Pancreas (tissue), 10 donors: ENCODE measurements around the gene GAB1. TPM values are rescaled to one million over a fixed set of nuclear protein-coding genes. Genes with fewer than 3 reads are reported as not detected.

ENCODE experiments used
- ATAC-seq, 4 donors: fragments of 200-7000 bp; cut with Tn5 transposase; one replicate each; pipeline versions ENCODE4 v1.8.0 to v1.9.1; 2020; ENCODE audit warnings: mild to moderate bottlenecking in 4 of 4, moderate library complexity in 4 of 4
- DNase-seq, 6 donors: peaks; one replicate each; pipeline ENCODE4 v3.0.0-alpha.2; 2020
- FAIRE-seq: peaks from 2 replicates; lab custom pipeline; 2012; peaks lifted over from hg19 to GRCh38; lab: Jason Lieb, UNC
- H3K27ac ChIP-seq, 4 donors: fragments of 200-600 bp; sonication (generic); 1 replicate in 3 of 4; 2 replicates in 1 of 4; pipeline versions ENCODE4 v1.5.0 to v1.8.0; 2020
- H3K27me3 ChIP-seq, 4 donors: fragments of 200-600 bp; one replicate each; pipeline ENCODE4 v1.8.0; 2021
- H3K36me3 ChIP-seq, 3 donors: fragments of 200-600 bp; sonication (generic) in 1 of 3; one replicate each; pipeline versions ENCODE4 v1.5.0 to v1.8.0; 2020 to 2021
- H3K4me1 ChIP-seq, 3 donors: fragments of 200-600 bp; one replicate each; pipeline ENCODE4 v1.8.0; 2021
- H3K4me3 ChIP-seq, 4 donors: fragments of 200-600 bp; sonication (generic) in 2 of 4; one replicate each; pipeline versions ENCODE4 v1.5.0 to v1.8.0; 2020 to 2021
- H3K9me3 ChIP-seq, 4 donors: fragments of 200-600 bp; one replicate each; pipeline ENCODE4 v1.8.0; 2021
- WGBS, 2 donors: extraction: QIAGEN DNeasy Blood & Tissue Kit; methylation state at CpG; one replicate each; pipeline ENCODE4 v1.1.7; 2013; 5-methylcytosine and 5-hydroxymethylcytosine counted together
- intact Hi-C, 3 donors: fragments of 100-400 bp; cut with DNase I; formaldehyde crosslinking; loops; one replicate each; pipeline versions ENCODE4 v1.11.1 to v1.14.2; 2022
- polyA plus RNA-seq, 2 donors: library from polyadenylated mRNA; stranded (reverse); fragments of 200-250 nt; gene quantifications; one replicate each; pipeline ENCODE4 v1.2.3, GENCODE V29; 2013
- total RNA-seq, 6 donors: library from RNA; stranded (reverse); fragmentation: NEBNext Ultra II Directional in 4 of 6; extraction: Animal tissue kit (Norgen Biotek cat#: 25700) in 4 of 6; gene quantifications; one replicate each; pipeline versions ENCODE4 v1.2.1 to v1.2.4, GENCODE V29; 2021 to 2023
- TF ChIP-seq, protein P1 (sequence below), 4 donors: fragments of 200-600 bp; sonication (generic) in 3 of 4; IDR thresholded peaks; one replicate each; pipeline versions ENCODE4 v1.5.0 to v1.8.0; 2021; ENCODE audit warnings: antibody characterized with exemption in 4 of 4
- donor health status: healthy with polysubstance abuse.
- donor health status: DM: no; HTN: no; CAD: no; lungs with moderate emphysema.
- donor health status: DM: no; HTN: no; CAD: no.
- donor health status: control.
- donor health status: control.
- donor health status: Bipolar disorder and iron deficiency.
- donor health status: DM: yes; HTN: yes; CAD: no.
- donor health status: DM: no; HTN: no; CAD: no.
- donor health status: DM: no; HTN: no; CAD: no.
- donor health status: DM: yes; HTN: yes; CAD: no.

Gene GAB1
- total and polyA plus RNA-seq, 8 donors, result 3.0 to 21.2 (median 9.9) TPM

DNA sequence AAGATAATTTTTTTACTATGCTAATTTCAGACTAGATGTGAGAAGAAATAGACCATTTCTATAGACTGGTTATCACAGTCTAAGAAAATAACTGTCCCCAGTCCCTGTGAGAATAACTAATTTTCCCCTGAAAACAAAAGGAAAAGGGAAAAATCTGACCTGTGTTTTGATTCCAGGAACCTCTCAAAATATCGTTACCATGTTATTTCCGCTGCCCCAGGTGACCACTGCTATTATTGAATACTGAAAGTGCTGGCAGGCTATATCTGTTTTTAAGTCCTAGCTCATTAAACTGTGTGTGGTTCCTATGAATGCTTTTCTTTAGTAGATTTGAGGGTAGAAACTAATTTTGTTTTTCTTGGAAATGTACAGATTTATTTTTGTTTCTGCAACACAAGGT, 83.6 kb downstream of the GAB1 start:
- DNase-seq, result no peak
- Histone ChIP-seq H3K27me3 (no peaks in the 10 kb centered on the region), H3K4me3 (no peak overlapping the region), H3K9me3 (no peaks in the 10 kb centered on the region), H3K36me3 (peaks cover 0 to 3% (median 0%) of the 10 kb centered on the region in 3 donors), H3K27ac (no peak overlapping the region), H3K4me1 (no peaks in the 10 kb centered on the region)
- no peak for ATAC-seq
- intact Hi-C loops, result no loop called here
- TF ChIP-seq, protein P1, sequence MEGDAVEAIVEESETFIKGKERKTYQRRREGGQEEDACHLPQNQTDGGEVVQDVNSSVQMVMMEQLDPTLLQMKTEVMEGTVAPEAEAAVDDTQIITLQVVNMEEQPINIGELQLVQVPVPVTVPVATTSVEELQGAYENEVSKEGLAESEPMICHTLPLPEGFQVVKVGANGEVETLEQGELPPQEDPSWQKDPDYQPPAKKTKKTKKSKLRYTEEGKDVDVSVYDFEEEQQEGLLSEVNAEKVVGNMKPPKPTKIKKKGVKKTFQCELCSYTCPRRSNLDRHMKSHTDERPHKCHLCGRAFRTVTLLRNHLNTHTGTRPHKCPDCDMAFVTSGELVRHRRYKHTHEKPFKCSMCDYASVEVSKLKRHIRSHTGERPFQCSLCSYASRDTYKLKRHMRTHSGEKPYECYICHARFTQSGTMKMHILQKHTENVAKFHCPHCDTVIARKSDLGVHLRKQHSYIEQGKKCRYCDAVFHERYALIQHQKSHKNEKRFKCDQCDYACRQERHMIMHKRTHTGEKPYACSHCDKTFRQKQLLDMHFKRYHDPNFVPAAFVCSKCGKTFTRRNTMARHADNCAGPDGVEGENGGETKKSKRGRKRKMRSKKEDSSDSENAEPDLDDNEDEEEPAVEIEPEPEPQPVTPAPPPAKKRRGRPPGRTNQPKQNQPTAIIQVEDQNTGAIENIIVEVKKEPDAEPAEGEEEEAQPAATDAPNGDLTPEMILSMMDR (IDR thresholded peaks at IDR 0.05), result no peak
- WGBS, 2 donors, result 94% methylated on average over 2 of the region's 2 CpGs
- no peak for FAIRE-seq

DNA sequence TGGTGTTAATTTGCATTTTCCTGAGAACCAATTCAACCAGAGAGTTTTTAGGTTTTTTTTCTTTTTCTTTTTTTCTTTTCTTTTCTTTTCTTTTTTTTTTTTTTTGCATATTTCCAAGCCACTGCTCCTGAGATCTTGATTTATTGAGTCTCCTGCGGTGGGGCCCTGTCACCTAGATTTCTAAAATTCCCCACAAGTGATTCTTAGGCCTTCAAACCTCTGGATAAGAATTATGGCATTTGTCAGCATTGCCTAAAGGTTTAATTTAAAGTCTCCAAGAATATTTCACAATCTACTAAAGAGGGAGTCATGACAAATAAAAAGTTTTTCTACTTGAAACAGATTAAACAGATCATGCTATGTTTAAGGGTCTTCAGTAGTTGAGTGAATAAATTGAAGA, 84.9 kb downstream of the GAB1 start:
- H3K27ac ChIP-seq, result no peak overlapping the region
- ATAC-seq, result no peak
- no peak for FAIRE-seq
- WGBS, 2 donors, result 89 to 95% methylated on average over 1 of the region's 1 CpG
- TF ChIP-seq, protein P1 (IDR thresholded peaks at IDR 0.05), result no peak
- no peak overlapping the region for H3K4me3 ChIP-seq
- H3K36me3 ChIP-seq, result peaks cover 0 to under 1% (median 0%) of the 10 kb centered on the region in 3 donors
- H3K27me3 ChIP-seq, result no peaks in the 10 kb centered on the region
- no peak for DNase-seq
- intact Hi-C loops, result no loop called here
- no peaks in the 10 kb centered on the region for H3K4me1 ChIP-seq
- no peaks in the 10 kb centered on the region for H3K9me3 ChIP-seq

DNA sequence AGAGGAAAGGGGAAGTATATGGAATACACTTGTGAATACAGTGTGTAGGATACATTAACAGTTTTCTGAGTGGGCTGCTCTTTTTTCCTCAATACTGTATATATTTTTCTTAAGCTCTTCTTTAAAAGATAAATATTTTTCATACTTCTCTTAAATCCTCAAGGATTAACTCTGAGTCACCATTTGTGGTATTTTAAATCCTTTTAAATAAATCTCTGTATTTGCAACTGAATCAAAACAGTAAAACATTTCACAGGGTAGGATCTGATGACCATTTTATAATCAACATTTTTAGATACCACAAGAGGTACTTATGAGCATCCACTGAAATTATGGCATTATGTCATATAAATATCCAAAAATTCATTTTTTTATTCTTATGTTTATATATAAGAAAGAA, 87.6 kb downstream of the GAB1 start:
- Histone ChIP-seq H3K27ac (no peak overlapping the region), H3K36me3 (no peaks in the 10 kb centered on the region), H3K4me3 (no peak overlapping the region), H3K27me3 (no peaks in the 10 kb centered on the region), H3K4me1 (no peaks in the 10 kb centered on the region), H3K9me3 (no peaks in the 10 kb centered on the region)
- no peak for DNase-seq
- no peak for ATAC-seq
- FAIRE-seq, result no peak
- TF ChIP-seq, protein P1 (IDR thresholded peaks at IDR 0.05), result no peak
- intact Hi-C loops, result no loop called here

DNA sequence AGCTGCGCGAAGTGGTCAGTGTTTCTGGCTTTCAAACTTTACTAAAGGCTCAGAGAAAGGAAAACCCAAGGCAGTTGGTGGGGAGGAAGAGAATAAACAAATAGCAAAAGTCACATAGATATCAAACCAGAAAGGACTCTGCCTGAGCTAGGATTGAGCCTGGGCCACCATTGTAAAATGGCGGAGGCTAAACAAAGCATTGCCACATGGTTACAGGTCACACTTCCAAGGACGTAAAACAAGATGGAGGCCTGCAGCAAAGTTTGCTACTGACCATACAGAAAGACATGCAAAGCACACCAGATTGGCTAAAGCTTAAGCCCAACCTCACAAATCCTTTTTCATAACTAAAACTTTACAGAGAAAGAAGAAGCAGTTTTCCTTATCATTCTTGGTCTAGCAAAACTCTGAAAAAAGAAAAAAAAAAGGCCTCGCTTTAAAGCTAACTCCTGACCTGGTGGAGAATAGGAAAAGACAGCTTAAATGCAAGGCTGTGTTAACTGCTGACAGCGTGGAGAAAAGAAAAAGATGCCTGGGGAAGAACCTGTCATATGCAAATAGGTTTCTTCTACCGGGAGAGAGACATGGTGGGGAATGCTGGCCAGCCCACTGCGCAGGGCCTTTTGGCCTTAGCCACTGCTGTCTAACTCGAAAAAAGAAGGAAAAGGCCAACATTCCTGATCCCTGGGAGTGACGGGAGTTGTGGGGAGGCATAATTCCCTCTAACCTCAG, 95.0 kb downstream of the GAB1 start:
- intact Hi-C loops, result no loop called here

DNA sequence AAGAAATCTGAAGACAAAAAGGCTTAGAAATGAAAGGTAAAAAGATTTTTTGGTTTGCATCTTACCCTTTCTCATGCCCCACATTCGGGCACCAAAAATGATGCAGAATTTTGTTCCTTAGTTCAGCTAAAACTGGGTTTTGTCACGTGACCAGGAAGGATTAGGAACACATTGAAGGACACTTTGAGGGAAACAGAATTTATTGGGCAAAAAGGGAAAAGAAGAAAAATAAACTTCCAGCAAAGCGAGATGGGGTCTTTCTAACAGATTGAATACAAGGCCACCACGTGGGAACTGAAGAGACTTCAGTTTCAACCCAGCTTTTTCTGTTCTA, 95.5 kb downstream of the GAB1 start:
- TF ChIP-seq, protein P1 (IDR thresholded peaks at IDR 0.05), result no peak
- ATAC-seq, result no peak
- 93 to 96% methylated on average over 4 of the region's 4 CpGs for WGBS, 2 donors

More for the DNA sequence above, 95.0 kb downstream of the GAB1 start:
- Histone ChIP-seq H3K27me3 (no peaks in the 10 kb centered on the region), H3K4me1 (no peaks in the 10 kb centered on the region), H3K9me3 (peaks cover 0 to 13% (median 0%) of the 10 kb centered on the region in 4 donors), H3K4me3 (no peak overlapping the region), H3K27ac (no peak overlapping the region), H3K36me3 (peaks cover 0 to 6% (median 0%) of the 10 kb centered on the region in 3 donors)
- DNase-seq (no peak), FAIRE-seq (no peak), ATAC-seq (no peak)
- 97% methylated on average over 10 of the region's 10 CpGs for WGBS, 2 donors
- TF ChIP-seq, protein P1 (IDR thresholded peaks at IDR 0.05), result no peak

More for the DNA sequence above, 95.5 kb downstream of the GAB1 start:
- Histone ChIP-seq H3K9me3 (peaks cover 0 to 13% (median 0%) of the 10 kb centered on the region in 4 donors), H3K27ac (no peak overlapping the region), H3K27me3 (no peaks in the 10 kb centered on the region), H3K36me3 (peaks cover 0 to 6% (median 0%) of the 10 kb centered on the region in 3 donors), H3K4me1 (no peaks in the 10 kb centered on the region), H3K4me3 (no peak overlapping the region)
- DNase-seq, result no peak
- FAIRE-seq, result no peak
- intact Hi-C loops, result no loop called here
